Tibial artery (tissue), 4 donors: ENCODE results near the gene AATF.

Experiments used
- DNase-seq, 2 donors: peaks; one replicate each; pipeline ENCODE4 v3.0.0-alpha.2; 2019
- H3K27ac ChIP-seq, 2 donors: fragments of 200-600 bp; sonication (generic) in 1 of 2; 1 replicate in 1 of 2; 2 replicates in 1 of 2; pipeline ENCODE4 v1.5.1; 2018 to 2019; ENCODE audit warnings: mild to moderate bottlenecking in 1 of 2
- H3K27me3 ChIP-seq, 2 donors: fragments of 200-600 bp; sonication (generic) in 1 of 2; one replicate each; pipeline versions ENCODE4 v1.5.1 to v1.6.0; 2016 to 2019
- H3K36me3 ChIP-seq, 3 donors: fragments of 200-600 bp; sonication (generic) in 2 of 3; one replicate each; pipeline ENCODE4 v1.5.1; 2016 to 2019; ENCODE audit warnings: mild to moderate bottlenecking in 2 of 3
- H3K4me1 ChIP-seq, 4 donors: fragments of 200-600 bp; sonication (generic) in 2 of 4; 1 replicate in 3 of 4; 2 replicates in 1 of 4; pipeline ENCODE4 v1.5.1; 2016 to 2019
- H3K4me3 ChIP-seq, 2 donors: fragments of 200-600 bp; sonication (generic) in 1 of 2; 1 replicate in 1 of 2; 2 replicates in 1 of 2; pipeline ENCODE4 v1.5.1; 2018 to 2019; ENCODE audit warnings: mild to moderate bottlenecking in 2 of 2
- H3K9me3 ChIP-seq, 3 donors: fragments of 200-600 bp; sonication (generic) in 1 of 3; one replicate each; pipeline ENCODE4 v1.5.1; 2016 to 2019
- CTCF ChIP-seq, 2 experiments: fragments of 200-600 bp in 1 of 2; fragments of 450-650 bp in 1 of 2; IDR thresholded peaks; one replicate each; pipeline ENCODE4 v1.5.1; 2017 to 2019; ENCODE audit warnings: antibody characterized with exemption in 2 of 2, mild to moderate bottlenecking in 1 of 2, moderate library complexity in 1 of 2
- intact Hi-C: fragments of 100-400 bp; cut with DNase I; formaldehyde crosslinking; loops from one replicate; pipeline ENCODE4 v1.15.0; 2023; ENCODE audit warnings: low total_unique reads

AATF gene

GRCh38 chr17:36926701-36927100 is 22.1 kb upstream of the AATF start:
- peaks cover 0 to 2% (median under 1%) of the 10 kb centered on the region in 4 donors for H3K4me1 ChIP-seq
- no peaks in the 10 kb centered on the region for H3K9me3 ChIP-seq
- H3K4me3 ChIP-seq, result no peak overlapping the region
- H3K27ac ChIP-seq, result no peak overlapping the region
- peaks cover 0 to 86% of the 10 kb centered on the region in 2 donors for H3K27me3 ChIP-seq
- H3K36me3 ChIP-seq, result no peaks in the 10 kb centered on the region
- TF ChIP-seq CTCF (IDR thresholded peaks at IDR 0.05), result no peak
- intact Hi-C loops, result no loop called here
- DNase-seq, result peak in 1 of 2 donors; percentile 15

GRCh38 chr17:36928471-36929345 is 20.0 kb upstream of the AATF start:
- no peak for DNase-seq
- intact Hi-C loops, result no loop called here
- no peak overlapping the region for H3K27ac ChIP-seq
- H3K36me3 ChIP-seq, result no peaks in the 10 kb centered on the region
- peaks cover 0 to 22% (median 20%) of the 10 kb centered on the region in 4 donors for H3K4me1 ChIP-seq
- H3K9me3 ChIP-seq, result no peaks in the 10 kb centered on the region
- no peak for TF ChIP-seq CTCF (IDR thresholded peaks at IDR 0.05)
- peaks cover 8 to 87% of the 10 kb centered on the region in 2 donors for H3K27me3 ChIP-seq
- no peak overlapping the region for H3K4me3 ChIP-seq

- DNase-seq, result no peak
- peaks cover 17 to 91% of the 10 kb centered on the region in 2 donors for H3K27me3 ChIP-seq
- H3K4me1 ChIP-seq, result peaks cover 4 to 35% (median 33%) of the 10 kb centered on the region in 4 donors
- intact Hi-C loops, result no loop called here
- H3K9me3 ChIP-seq, result no peaks in the 10 kb centered on the region
- no peaks in the 10 kb centered on the region for H3K36me3 ChIP-seq
- H3K27ac ChIP-seq, result no peak overlapping the region
- H3K4me3 ChIP-seq, result no peak overlapping the region
- no peak for TF ChIP-seq CTCF (IDR thresholded peaks at IDR 0.05)
Measured at GRCh38 chr17:36929851-36930582, 18.7 kb upstream of the AATF start.

- intact Hi-C loops, result no loop called here
- Histone ChIP-seq H3K27me3 (peaks cover 22 to 91% of the 10 kb centered on the region in 2 donors), H3K4me1 (peaks cover 4 to 40% (median 38%) of the 10 kb centered on the region in 4 donors), H3K4me3 (no peak overlapping the region), H3K27ac (no peak overlapping the region), H3K36me3 (no peaks in the 10 kb centered on the region), H3K9me3 (no peaks in the 10 kb centered on the region)
- no peak for DNase-seq
- TF ChIP-seq CTCF (IDR thresholded peaks at IDR 0.05), result no peak
Measured at GRCh38 chr17:36930583-36930900, 18.2 kb upstream of the AATF start.

GRCh38 chr17:36931096-36931696 is 17.6 kb upstream of the AATF start:
- Histone ChIP-seq H3K4me1 (peaks cover 4 to 46% (median 44%) of the 10 kb centered on the region in 4 donors), H3K27me3 (peaks cover 29 to 94% of the 10 kb centered on the region in 2 donors), H3K9me3 (no peaks in the 10 kb centered on the region), H3K4me3 (no peak overlapping the region), H3K27ac (no peak overlapping the region), H3K36me3 (no peaks in the 10 kb centered on the region)
- no peak for DNase-seq
- TF ChIP-seq CTCF (IDR thresholded peaks at IDR 0.05), result no peak
- intact Hi-C loops, result no loop called here
